Stimulated activated CD8-positive, alpha-beta memory T cell treated with anti-CD3 and anti-CD28 coated beads, Interleukin-12 subunit alpha, Interleukin-12 subunit beta, amount 100 ng/mL, for 24 hours (primary cell): ENCODE measurements around the gene LGALS7.
"Not testable (repeated sequence)": the region's sequence is repeated elsewhere in the genome, so short reads cannot be mapped to it uniquely, and the experiment has no call there.

Experiments
- DNase-seq: peaks from one replicate; pipeline ENCODE4 v3.0.0-alpha.2; 2020; ENCODE audit errors: extremely low read depth

Gene LGALS7

GRCh38 chr19:38773469-38774177 is at the start of gene LGALS7:
Gene LGALS7 (minus strand): TSS chr19:38773517. CDS start chr19:38773492, 25 bp downstream.
- DNase-seq = no peak

DNA sequence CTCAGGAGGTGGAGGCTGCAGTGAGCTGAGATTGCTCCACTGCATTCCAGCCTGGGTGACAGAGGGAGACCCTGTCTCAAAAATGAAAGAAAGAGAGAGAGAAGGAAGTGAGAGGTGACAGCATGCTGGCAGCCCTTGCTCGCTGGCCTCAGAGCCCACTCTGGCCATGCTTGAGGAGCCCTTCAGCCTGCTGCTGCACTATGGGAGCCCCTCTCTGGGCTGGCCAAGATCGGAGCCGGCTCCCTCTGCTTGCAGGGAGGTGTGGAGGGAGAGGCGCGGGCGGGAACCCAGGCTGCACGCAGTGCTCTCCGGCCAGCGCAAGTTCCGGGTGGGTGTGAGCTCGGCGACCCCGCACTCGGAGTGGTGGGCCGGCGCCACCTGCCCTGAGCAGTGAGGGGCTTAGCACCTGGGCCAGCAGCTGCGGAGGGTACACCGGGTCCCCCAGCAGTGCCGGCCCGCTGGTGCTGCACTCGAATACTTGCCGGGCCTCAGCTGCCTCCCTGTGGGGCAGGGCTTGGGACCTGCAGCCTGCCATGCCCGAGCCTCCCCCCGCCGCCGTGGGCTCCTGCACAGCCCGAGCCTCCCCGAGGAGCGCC is 48.0 kb upstream of the LGALS7 start:
- not testable (repeated sequence) for DNase-seq

- DNase-seq = no peak
These were observed 46.1 kb upstream of the LGALS7 start for GRCh38 chr19:38819231-38819920.

- no peak for DNase-seq
These were observed 43.8 kb upstream of the LGALS7 start for GRCh38 chr19:38817081-38817480.

DNA sequence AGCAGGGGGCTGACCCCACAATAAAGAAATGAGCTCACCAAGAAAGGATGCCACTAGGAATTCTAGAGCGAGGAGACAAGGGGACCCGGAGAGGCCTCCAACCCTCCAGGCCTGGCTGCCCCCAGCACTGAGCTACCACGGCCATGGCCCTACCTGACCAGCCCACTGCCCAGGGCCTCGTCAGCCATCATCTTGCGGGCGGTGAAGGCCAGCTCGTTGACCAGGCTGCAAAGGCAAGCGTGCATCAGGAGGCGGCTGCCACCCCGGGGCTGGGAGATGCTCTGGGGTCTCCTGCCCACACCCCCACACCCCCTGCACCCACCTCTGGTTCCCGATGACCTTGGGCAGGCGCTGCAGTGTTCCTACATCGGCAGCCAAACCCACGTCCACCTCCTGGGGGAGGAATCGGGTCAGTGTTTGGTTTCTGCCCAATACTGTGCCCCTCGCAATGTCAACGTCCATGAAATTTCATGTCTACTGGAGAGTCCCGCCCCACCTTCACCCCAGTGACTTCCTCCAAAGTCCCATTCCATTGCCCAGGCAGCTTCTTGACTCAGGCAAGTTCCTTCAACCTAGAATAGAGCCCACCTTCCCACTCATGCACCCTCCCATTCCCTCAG is 42.9 kb upstream of the LGALS7 start:
- no peak for DNase-seq

DNA sequence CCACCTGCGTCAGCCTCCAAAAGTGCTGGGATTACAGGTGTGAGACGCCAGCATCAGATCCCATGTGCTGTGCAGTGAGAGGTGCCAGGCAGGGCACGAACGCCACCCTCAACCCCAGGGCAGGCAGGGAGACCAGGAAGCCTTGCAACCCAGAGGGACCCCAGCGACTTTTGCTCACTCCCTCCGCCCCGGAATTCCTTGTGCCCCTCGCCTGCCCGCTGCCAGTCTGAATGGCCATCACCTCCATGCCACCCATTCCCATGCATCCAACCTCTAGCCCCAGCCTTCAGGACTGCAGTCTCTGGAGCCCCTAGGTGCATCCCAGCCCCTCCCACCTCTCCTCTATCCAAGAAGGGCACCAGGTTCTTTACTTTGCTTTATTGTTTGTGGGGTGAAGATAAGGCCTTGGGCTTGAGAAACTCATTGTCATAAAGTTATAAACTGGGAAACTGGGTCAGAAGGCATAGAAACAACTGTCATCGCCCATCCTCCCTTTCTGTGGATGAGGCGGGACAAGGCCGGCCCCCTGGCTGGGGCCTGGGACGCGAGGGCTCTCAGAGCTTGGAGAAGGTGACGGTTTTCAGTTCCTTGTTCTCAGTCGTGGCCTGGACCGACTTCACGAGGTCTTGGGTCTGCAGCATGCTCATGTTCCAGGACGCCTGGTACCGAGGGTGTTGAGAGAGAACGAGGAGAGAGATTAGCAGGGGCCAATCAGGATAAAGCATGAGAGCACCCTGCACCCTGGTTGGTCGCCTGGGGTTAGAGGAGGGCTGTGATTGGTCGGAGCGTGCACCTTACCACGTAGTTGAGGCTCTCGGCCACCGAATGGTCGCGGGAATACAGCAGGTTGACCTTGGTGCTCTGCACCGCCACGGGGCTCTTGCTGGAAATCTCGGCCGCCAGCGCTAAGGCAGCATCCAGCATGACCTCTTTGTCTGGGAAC is 42.0 kb upstream of the LGALS7 start:
- no peak for DNase-seq

- not testable (repeated sequence) for DNase-seq
These were observed 40.6 kb upstream of the LGALS7 start for GRCh38 chr19:38813932-38814331.

DNA sequence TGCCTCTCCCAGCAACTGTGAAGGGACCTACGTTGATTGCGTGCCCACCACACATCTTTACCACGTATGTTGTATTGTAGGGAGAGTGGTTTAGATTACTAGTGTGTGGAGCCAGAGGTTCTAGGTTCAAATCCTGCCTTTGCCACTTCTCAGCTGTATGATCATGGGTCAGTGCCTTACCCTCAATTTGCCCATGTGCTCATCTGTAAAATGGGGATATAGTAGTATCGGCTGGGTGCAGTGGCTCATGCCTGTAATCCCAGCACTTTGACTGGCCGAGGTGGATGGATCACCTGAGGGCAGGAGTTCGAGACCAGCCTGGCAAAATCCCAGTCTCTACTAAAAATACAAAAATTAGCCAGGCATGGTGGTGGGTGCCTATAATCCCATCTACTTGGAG is 40.0 kb upstream of the LGALS7 start:
- no peak for DNase-seq

- no peak for DNase-seq
These were observed 39.6 kb upstream of the LGALS7 start, which contains the start of gene LGALS4 for GRCh38 chr19:38812841-38813320. Gene LGALS4 (minus strand): TSS chr19:38812945. CDS start chr19:38812886, 59 bp downstream.

DNA sequence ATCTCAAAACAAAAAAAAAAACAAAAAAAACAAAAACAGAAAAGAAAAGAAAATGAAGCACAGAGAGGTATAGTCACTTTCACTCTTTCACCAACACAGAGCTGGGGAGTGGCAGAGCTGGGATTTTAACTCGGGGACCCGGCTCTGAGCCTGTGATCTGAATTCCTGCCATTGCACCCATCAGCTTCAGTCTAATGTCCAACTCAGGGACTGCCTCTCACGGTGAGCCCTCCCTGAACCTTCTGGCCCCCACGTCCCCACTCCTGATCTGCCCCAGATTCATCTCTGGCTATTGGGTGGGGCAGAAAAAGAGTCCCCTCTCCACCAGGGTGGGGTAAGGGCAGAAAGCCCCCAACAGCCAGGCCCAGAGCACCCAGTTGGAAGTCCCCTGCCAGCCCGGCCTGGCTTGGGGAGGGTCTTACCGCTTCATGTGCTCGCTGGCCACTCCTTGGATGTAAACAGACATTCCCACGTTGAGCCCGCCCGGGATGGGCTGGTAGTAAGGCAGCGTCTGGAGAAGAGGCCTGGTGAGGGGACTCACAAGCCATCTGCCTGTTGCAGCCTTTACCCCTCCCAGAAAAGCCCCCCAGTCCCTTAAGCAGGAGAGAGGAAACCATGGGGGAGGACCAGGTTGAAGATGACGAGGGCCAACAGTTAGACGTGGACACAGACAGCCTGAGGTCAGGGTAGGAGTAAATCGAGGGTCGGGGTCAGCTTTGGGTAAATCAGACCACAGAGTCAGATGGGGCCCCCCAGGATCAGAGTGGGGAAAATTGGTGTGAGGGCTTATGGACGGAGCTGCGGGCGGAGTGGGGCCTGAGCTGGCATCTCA is 38.9 kb upstream of the LGALS7 start:
- no peak for DNase-seq

GRCh38 chr19:38809592-38810252 is 36.4 kb upstream of the LGALS7 start:
- no peak for DNase-seq

DNA sequence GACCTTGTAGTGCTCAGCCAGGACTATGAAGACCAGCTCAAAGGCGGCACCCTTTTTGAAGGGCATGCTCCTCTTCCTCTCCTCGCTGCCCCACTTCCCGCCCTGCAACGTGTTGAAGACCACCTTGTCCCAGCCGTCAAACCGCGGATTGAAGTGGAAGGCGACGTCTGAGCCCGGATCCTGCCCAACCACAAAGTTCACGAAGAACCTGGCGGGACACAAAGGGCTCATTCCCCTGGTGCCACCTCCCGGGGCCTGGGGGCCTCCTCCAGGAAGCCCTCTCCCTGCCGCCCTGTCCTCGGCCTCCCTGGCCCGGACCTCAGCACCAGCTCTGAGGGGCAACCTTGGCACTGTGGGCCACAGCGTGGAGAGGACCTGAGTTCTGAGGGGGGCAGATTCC is 35.4 kb upstream of the LGALS7 start:
- DNase-seq = no peak

- not testable (repeated sequence) for DNase-seq
These were observed 34.2 kb upstream of the LGALS7 start for GRCh38 chr19:38807374-38808098.

- DNase-seq = no peak
These were observed 33.1 kb upstream of the LGALS7 start for GRCh38 chr19:38806371-38806770.

- DNase-seq = no peak
These were observed 31.9 kb upstream of the LGALS7 start for GRCh38 chr19:38805180-38805579.

GRCh38 chr19:38803543-38803942 is 30.2 kb upstream of the LGALS7 start:
- DNase-seq = no peak

DNA sequence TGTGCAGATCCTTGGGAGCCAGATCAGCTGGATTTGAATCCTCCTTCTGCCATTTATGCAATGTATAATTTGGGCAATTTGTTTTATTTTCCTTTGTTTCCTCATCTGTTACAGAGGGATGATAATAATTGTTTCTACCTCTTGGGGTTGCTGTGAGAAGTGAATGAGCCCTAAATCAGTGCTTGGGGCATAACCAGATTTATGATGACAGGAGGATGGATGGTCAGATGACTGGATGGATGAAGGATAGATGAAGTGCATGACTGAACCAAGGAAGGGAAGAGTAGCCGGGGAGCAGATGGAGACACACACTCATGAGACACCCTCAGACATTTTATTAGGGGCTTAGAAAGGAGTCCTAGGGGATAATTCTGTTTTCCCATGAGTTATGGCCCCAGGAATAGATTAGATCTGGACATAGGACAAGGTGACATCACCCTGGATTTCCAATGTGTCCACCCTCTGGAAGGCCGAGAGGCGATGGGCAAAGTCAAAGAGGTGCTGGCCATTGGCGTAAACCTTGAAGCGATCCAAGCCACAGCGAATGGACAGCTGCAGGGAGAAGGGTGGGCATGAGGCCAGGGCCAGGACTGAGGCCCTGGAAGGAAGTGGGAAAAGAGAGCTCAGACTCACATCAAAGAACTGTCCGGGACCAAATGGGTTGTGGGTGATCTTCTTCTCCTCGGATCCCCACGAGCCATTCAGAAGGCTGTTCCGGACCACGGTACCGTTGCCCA is 28.2 kb upstream of the LGALS7 start:
- no peak for DNase-seq
